ENCODE data around the gene PANX3. TPM values are rescaled to one million over a fixed set of nuclear protein-coding genes. Genes with fewer than 3 reads are reported as not detected.

Gene PANX3
- total and polyA plus RNA-seq, 10 of the 15 experiments (the other 5 are each of a cell fraction or from before 2014, with no cell fraction given): not detected

GRCh38 chr11:124662106-124662505 is 50.9 kb downstream of the PANX3 start:
- Histone ChIP-seq H3K4me1 (ENCODE audit: control insufficient read depth, insufficient read depth, low read length) (no peaks in the 10 kb centered on the region), H3K27me3 (replicated peaks in 1 of 2; ENCODE audit: control insufficient read depth in 2 of 2, insufficient read depth in 2 of 2, low read length in 1 of 2) (no peaks in the 10 kb centered on the region), H3K9ac (ENCODE audit: control insufficient read depth, insufficient read depth, low read length) (no peak overlapping the region), H3K4me2 (ENCODE audit: control insufficient read depth, insufficient read depth) (no peak overlapping the region), H3K36me3 (ENCODE audit: control insufficient read depth in 2 of 2, insufficient read depth in 2 of 2, low read length in 1 of 2) (no peaks in the 10 kb centered on the region), H3K27ac (ENCODE audit: control insufficient read depth, insufficient read depth) (no peak overlapping the region), H3K79me2 (ENCODE audit: control insufficient read depth, insufficient read depth, low read length) (no peaks in the 10 kb centered on the region), H2AFZ (ENCODE audit: control insufficient read depth, low read depth, low read length) (no peak overlapping the region), H3K4me3 (no peak overlapping the region), H3K9me3 (replicated peaks; ENCODE audit: control insufficient read depth, insufficient read depth, low read length) (no peaks in the 10 kb centered on the region), H4K20me1 (ENCODE audit: control insufficient read depth, insufficient read depth) (no peaks in the 10 kb centered on the region)
- ChIA-PET SMC1A (ENCODE audit: uncharacterized antibody, unreplicated experiment) (interaction anchor here (1.1 to 2.3 kb wide), 3 partner anchors 17 to 102 kb away, joined by 3 to 7 read pairs (median 5); no protein-coding TSS in a partner anchor), CTCF (interaction anchor here (0.8 to 1.5 kb wide), 4 partner anchors 18 to 176 kb away, joined by 3 to 8 read pairs (median 3); no protein-coding TSS in a partner anchor), RAD21 (ENCODE audit: unreplicated experiment) (no interaction called here), POLR2A (no interaction called here)
- no peak for TF ChIP-seq TBL1XR1 (IDR thresholded peaks at IDR 0.05; ENCODE audit: low read depth, low read length)
- TF ChIP-seq PKNOX1 (IDR thresholded peaks at IDR 0.05): no peak
- TF ChIP-seq, protein P1, sequence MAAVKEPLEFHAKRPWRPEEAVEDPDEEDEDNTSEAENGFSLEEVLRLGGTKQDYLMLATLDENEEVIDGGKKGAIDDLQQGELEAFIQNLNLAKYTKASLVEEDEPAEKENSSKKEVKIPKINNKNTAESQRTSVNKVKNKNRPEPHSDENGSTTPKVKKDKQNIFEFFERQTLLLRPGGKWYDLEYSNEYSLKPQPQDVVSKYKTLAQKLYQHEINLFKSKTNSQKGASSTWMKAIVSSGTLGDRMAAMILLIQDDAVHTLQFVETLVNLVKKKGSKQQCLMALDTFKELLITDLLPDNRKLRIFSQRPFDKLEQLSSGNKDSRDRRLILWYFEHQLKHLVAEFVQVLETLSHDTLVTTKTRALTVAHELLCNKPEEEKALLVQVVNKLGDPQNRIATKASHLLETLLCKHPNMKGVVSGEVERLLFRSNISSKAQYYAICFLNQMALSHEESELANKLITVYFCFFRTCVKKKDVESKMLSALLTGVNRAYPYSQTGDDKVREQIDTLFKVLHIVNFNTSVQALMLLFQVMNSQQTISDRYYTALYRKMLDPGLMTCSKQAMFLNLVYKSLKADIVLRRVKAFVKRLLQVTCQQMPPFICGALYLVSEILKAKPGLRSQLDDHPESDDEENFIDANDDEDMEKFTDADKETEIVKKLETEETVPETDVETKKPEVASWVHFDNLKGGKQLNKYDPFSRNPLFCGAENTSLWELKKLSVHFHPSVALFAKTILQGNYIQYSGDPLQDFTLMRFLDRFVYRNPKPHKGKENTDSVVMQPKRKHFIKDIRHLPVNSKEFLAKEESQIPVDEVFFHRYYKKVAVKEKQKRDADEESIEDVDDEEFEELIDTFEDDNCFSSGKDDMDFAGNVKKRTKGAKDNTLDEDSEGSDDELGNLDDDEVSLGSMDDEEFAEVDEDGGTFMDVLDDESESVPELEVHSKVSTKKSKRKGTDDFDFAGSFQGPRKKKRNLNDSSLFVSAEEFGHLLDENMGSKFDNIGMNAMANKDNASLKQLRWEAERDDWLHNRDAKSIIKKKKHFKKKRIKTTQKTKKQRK (IDR thresholded peaks at IDR 0.05; ENCODE audit: low read depth, low read length): no peak
- no peak for TF ChIP-seq STAT3 (IDR thresholded peaks at IDR 0.05; ENCODE audit: low read depth, low read length)
- no peak for TF ChIP-seq JUNB (IDR thresholded peaks at IDR 0.05)
- no peak for TF ChIP-seq ZNF622 (IDR thresholded peaks at IDR 0.05)
- no peak for TF ChIP-seq HDAC2 (IDR thresholded peaks at IDR 0.05)
- no peak for TF ChIP-seq ZNF217 (IDR thresholded peaks at IDR 0.05)
- TF ChIP-seq E4F1 (IDR thresholded peaks at IDR 0.05; ENCODE audit: borderline replicate concordance, partially characterized antibody): no peak
- TF ChIP-seq RUNX3 (IDR thresholded peaks at IDR 0.05; ENCODE audit: low read length): no peak
- TF ChIP-seq PML (IDR thresholded peaks at IDR 0.05; ENCODE audit: low read length): no peak
- no peak for TF ChIP-seq NFIC (IDR thresholded peaks at IDR 0.05; ENCODE audit: low read depth, low read length)
- no peak for TF ChIP-seq USF2 (IDR thresholded peaks at IDR 0.05; ENCODE audit: borderline replicate concordance, low read depth, low read length)
- no peak for TF ChIP-seq HDAC6 (IDR thresholded peaks at IDR 0.05; ENCODE audit: unreplicated experiment)
- no peak for TF ChIP-seq ZNF207 (IDR thresholded peaks at IDR 0.05; ENCODE audit: borderline replicate concordance)
- TF ChIP-seq PAX8 (IDR thresholded peaks at IDR 0.05): no peak
- no peak for TF ChIP-seq BACH1 (IDR thresholded peaks at IDR 0.05; ENCODE audit: borderline replicate concordance)
- TF ChIP-seq CHD2 (IDR thresholded peaks at IDR 0.05; ENCODE audit: borderline replicate concordance, low read depth, low read length): no peak
- no peak for TF ChIP-seq MEF2B (IDR thresholded peaks at IDR 0.05; ENCODE audit: partially characterized antibody, poor library complexity, severe bottlenecking)
- TF ChIP-seq BCL11A (IDR thresholded peaks at IDR 0.05; ENCODE audit: low read depth, low read length): no peak
- intact Hi-C loops (cut with micrococcal nuclease; ENCODE audit: unreplicated experiment): no loop called here
- DNase-seq (ENCODE audit: low read depth, low spot score): no peak
- FAIRE-seq: no peak
- 71% methylated on average over 4 of the region's 4 CpGs for WGBS (ENCODE audit: insufficient coverage, insufficient replicate concordance, low lambda C conversion rate, missing lambda C conversion rate)
- BruUV-seq (replicated peaks): no TSS peak
- ATAC-seq: no peak
- in situ Hi-C loops (cut with MboI): no loop called here

Measured in GM12878 (cell line).